Gastrocnemius medialis (tissue), 4 donors: Measurements from ENCODE around the gene RBMS3. TPM values are rescaled to one million over a fixed set of nuclear protein-coding genes. Genes with fewer than 3 reads are reported as not detected.
"Not testable (repeated sequence)": the region's sequence is repeated elsewhere in the genome, so short reads cannot be mapped to it uniquely, and the experiment has no call there.

ENCODE experiments used
- ATAC-seq, 2 donors: fragments of 150-250 bp; one replicate each; pipeline ENCODE4 v1.9.1; 2016
- DNase-seq, 2 donors: peaks; one replicate each; pipeline ENCODE4 v3.0.0-alpha.2; 2019
- H3K27ac ChIP-seq, 4 donors: fragments of 200-600 bp; sonication (generic); 1 replicate in 1 of 4; 2 replicates in 3 of 4; pipeline ENCODE4 v1.5.1; 2016 to 2018; ENCODE audit warnings: mild to moderate bottlenecking in 2 of 4, moderate library complexity in 1 of 4
- H3K27me3 ChIP-seq, 3 donors: fragments of 200-600 bp; sonication (generic) in 2 of 3; 1 replicate in 1 of 3; 2 replicates in 2 of 3; pipeline versions ENCODE4 v1.5.1 to v1.6.0; 2016 to 2019; ENCODE audit warnings: mild to moderate bottlenecking in 1 of 3, moderate library complexity in 1 of 3
- H3K36me3 ChIP-seq, 2 donors: fragments of 200-600 bp; sonication (generic) in 1 of 2; one replicate each; pipeline ENCODE4 v1.5.1; 2017 to 2018
- H3K4me1 ChIP-seq, 2 donors: fragments of 200-600 bp; sonication (generic) in 1 of 2; one replicate each; pipeline ENCODE4 v1.5.1; 2016 to 2017; ENCODE audit warnings: mild to moderate bottlenecking in 2 of 2
- H3K4me3 ChIP-seq, 4 donors: fragments of 200-600 bp; sonication (generic) in 3 of 4; 1 replicate in 1 of 4; 2 replicates in 3 of 4; pipeline ENCODE4 v1.5.1; 2016 to 2019; ENCODE audit warnings: mild to moderate bottlenecking in 2 of 4
- H3K9me3 ChIP-seq, 3 donors: fragments of 200-600 bp; sonication (generic) in 2 of 3; 1 replicate in 1 of 3; 2 replicates in 2 of 3; pipeline ENCODE4 v1.5.1; 2016 to 2019
- CTCF ChIP-seq, 5 experiments: fragments of 450-650 bp in 3 of 5; fragments of 200-600 bp in 2 of 5; sonication (generic) in 2 of 5; IDR thresholded peaks in 4 of 5; conservative IDR thresholded peaks in 1 of 5; 1 replicate in 4 of 5; 2 replicates in 1 of 5; pipeline ENCODE4 v1.5.1; 2016 to 2019; ENCODE audit warnings: antibody characterized with exemption in 5 of 5, mild to moderate bottlenecking in 3 of 5, moderate library complexity in 3 of 5
- POLR2A ChIP-seq, 2 donors: fragments of 450-650 bp; IDR thresholded peaks; one replicate each; pipeline ENCODE4 v1.6.1; 2017; ENCODE audit warnings: antibody characterized with exemption in 2 of 2, mild to moderate bottlenecking in 2 of 2, moderate library complexity in 2 of 2
- in situ Hi-C, 4 donors: fragments of 200-750 bp; cut with MboI; loops; one replicate each; pipeline versions ENCODE4 v1.15.0 to v1.8.0; 2017; ENCODE audit warnings: low sequenced_read_pairs in 4 of 4
- intact Hi-C: fragments of 100-400 bp; cut with DNase I; formaldehyde crosslinking; loops from one replicate; pipeline ENCODE4 v1.15.1; 2023; ENCODE audit warnings: low total_unique reads
- total RNA-seq, 4 donors: library from RNA; depleted of rRNA; stranded (reverse); fragments of >200 nt; gene quantifications; one replicate each; pipeline versions ENCODE4 v1.1.0 to v1.2.3, GENCODE V29; 2016

The RBMS3 gene
- total RNA-seq, 4 donors from 2014 or later: 16.1 to 38.8 (median 22.7) TPM

- in situ Hi-C loops: no loop called here
- intact Hi-C loops: no loop called here
- DNase-seq: no peak
- Histone ChIP-seq H3K27me3 (no peaks in the 10 kb centered on the region), H3K4me1 (peaks cover 70 to 80% of the 10 kb centered on the region in 2 donors), H3K9me3 (no peaks in the 10 kb centered on the region), H3K27ac (peak overlapping the region in 3 of 4 donors; percentile 4 to 46 (median 33)), H3K36me3 (no peaks in the 10 kb centered on the region), H3K4me3 (no peak overlapping the region)
- no peak for ATAC-seq
- no peak for TF ChIP-seq POLR2A (IDR thresholded peaks at IDR 0.05)
- TF ChIP-seq CTCF (IDR thresholded peaks at IDR 0.05 in 4 of 5, conservative IDR thresholded peaks at IDR 0.05 in 1 of 5): no peak
Observed at GRCh38 chr3:29319262-29319661, 38.4 kb downstream of the RBMS3 start.

GRCh38 chr3:29319798-29320197 is 38.9 kb downstream of the RBMS3 start:
- peak overlapping the region in 2 of 4 donors; percentile 5 to 12 for H3K4me3 ChIP-seq

GRCh38 chr3:29322586-29322985 is 41.7 kb downstream of the RBMS3 start:
- Histone ChIP-seq H3K4me1 (peaks cover 65% of the 10 kb centered on the region in 2 donors), H3K27ac (peak overlapping the region in 1 of 4 donors; percentile 17), H3K36me3 (no peaks in the 10 kb centered on the region), H3K9me3 (no peaks in the 10 kb centered on the region), H3K4me3 (no peak overlapping the region), H3K27me3 (no peaks in the 10 kb centered on the region)
- intact Hi-C loops (loop anchor here (5.0 kb wide), 1 partner anchor 35 kb away; no protein-coding TSS in a partner anchor), in situ Hi-C loops (no loop called here)
- DNase-seq: no peak
- ATAC-seq: no peak
- TF ChIP-seq CTCF (IDR thresholded peaks at IDR 0.05 in 4 of 5, conservative IDR thresholded peaks at IDR 0.05 in 1 of 5): no peak
- no peak for TF ChIP-seq POLR2A (IDR thresholded peaks at IDR 0.05)

More at GRCh38 chr3:29319798-29320197, 38.9 kb downstream of the RBMS3 start:
- no peak for TF ChIP-seq CTCF (IDR thresholded peaks at IDR 0.05 in 4 of 5, conservative IDR thresholded peaks at IDR 0.05 in 1 of 5)
- no peak for TF ChIP-seq POLR2A (IDR thresholded peaks at IDR 0.05)
- peak in 1 of 2 donors; percentile 20 for ATAC-seq
- peak overlapping the region in 3 of 4 donors; percentile 4 to 49 (median 46) for H3K27ac ChIP-seq
- H3K36me3 ChIP-seq: no peaks in the 10 kb centered on the region
- DNase-seq: no peak
- H3K9me3 ChIP-seq: no peaks in the 10 kb centered on the region
- H3K4me1 ChIP-seq: peaks cover 69 to 80% of the 10 kb centered on the region in 2 donors
- in situ Hi-C loops: no loop called here
- no peaks in the 10 kb centered on the region for H3K27me3 ChIP-seq
- intact Hi-C loops: loop anchor here (5.0 kb wide), 1 partner anchor 32 kb away; no protein-coding TSS in a partner anchor

GRCh38 chr3:29324180-29324651 is 43.3 kb downstream of the RBMS3 start:
- in situ Hi-C loops: no loop called here
- peaks cover 58 to 59% of the 10 kb centered on the region in 2 donors for H3K4me1 ChIP-seq
- no peaks in the 10 kb centered on the region for H3K9me3 ChIP-seq
- H3K27ac ChIP-seq: peak overlapping the region; percentile 53 to 81 (median 71)
- intact Hi-C loops: loop anchor here (5.0 kb wide), 1 partner anchor 37 kb away; no protein-coding TSS in a partner anchor
- DNase-seq: peak; percentile 38 to 69
- H3K4me3 ChIP-seq: peak overlapping the region; percentile 18 to 56 (median 34)
- peak; percentile 88 to 94 for ATAC-seq
- no peaks in the 10 kb centered on the region for H3K27me3 ChIP-seq
- TF ChIP-seq POLR2A (IDR thresholded peaks at IDR 0.05) (no peak), CTCF (IDR thresholded peaks at IDR 0.05 in 4 of 5, conservative IDR thresholded peaks at IDR 0.05 in 1 of 5) (no peak)
- H3K36me3 ChIP-seq: no peaks in the 10 kb centered on the region

GRCh38 chr3:29326540-29326939 is 45.7 kb downstream of the RBMS3 start:
- ATAC-seq, H3K27me3 ChIP-seq, H3K9me3 ChIP-seq, H3K4me3 ChIP-seq, intact Hi-C loops, H3K36me3 ChIP-seq, H3K27ac ChIP-seq, DNase-seq, in situ Hi-C loops: not testable (repeated sequence)
- peaks cover 54 to 55% of the 10 kb centered on the region in 2 donors for H3K4me1 ChIP-seq
